T follicular helper cell (primary cell): Measurements from ENCODE around the gene FKBP8.
"Not testable (repeated sequence)": the region's sequence is repeated elsewhere in the genome, so short reads cannot be mapped to it uniquely, and the experiment has no call there.

Source experiments
- DNase-seq: peaks from one replicate; pipeline ENCODE4 v3.0.0-alpha.2; 2020; ENCODE audit warnings: low read depth

The FKBP8 gene

GRCh38 chr19:18558604-18559003 is 15.2 kb upstream of the FKBP8 start:
- DNase-seq = no peak

GRCh38 chr19:18558202-18558555 is 14.8 kb upstream of the FKBP8 start:
- DNase-seq = no peak

GRCh38 chr19:18557411-18558201 is 14.2 kb upstream of the FKBP8 start, which contains the start of gene KXD1:
Gene KXD1 (plus strand): TSS chr19:18557870. CDS start chr19:18562057, 4,187 bp downstream.
- peak; percentile 97 for DNase-seq

- DNase-seq = no peak
Measured at GRCh38 chr19:18551631-18552030, 8.3 kb upstream of the FKBP8 start.

- peak; percentile 71 for DNase-seq
Measured at GRCh38 chr19:18543814-18544475, 572 bp upstream of the FKBP8 start.

GRCh38 chr19:18541992-18542940 is 1.1 kb downstream of the FKBP8 start:
- DNase-seq = no peak

GRCh38 chr19:18541258-18541991 is 1.9 kb downstream of the FKBP8 start:
- DNase-seq = no peak

- DNase-seq = not testable (repeated sequence)
Measured at GRCh38 chr19:18540200-18540599, 3.2 kb downstream of the FKBP8 start.

- no peak for DNase-seq
Measured at GRCh38 chr19:18539372-18539771, 4.0 kb downstream of the FKBP8 start.

- no peak for DNase-seq
Measured at GRCh38 chr19:18538115-18538514, 5.3 kb downstream of the FKBP8 start.

- no peak for DNase-seq
Measured at GRCh38 chr19:18537431-18537830, 5.9 kb downstream of the FKBP8 start.

- no peak for DNase-seq
Measured at GRCh38 chr19:18536475-18536874, 6.9 kb downstream of the FKBP8 start.

- no peak for DNase-seq
Measured at GRCh38 chr19:18533058-18533457, 10.3 kb downstream of the FKBP8 start.

GRCh38 chr19:18532168-18532890 is 11.0 kb downstream of the FKBP8 start:
- DNase-seq = no peak

- no peak for DNase-seq
Measured at GRCh38 chr19:18531485-18531884, 11.9 kb downstream of the FKBP8 start.

- DNase-seq = no peak
Measured at GRCh38 chr19:18529782-18530181, 13.6 kb downstream of the FKBP8 start.

GRCh38 chr19:18526316-18526715 is 17.1 kb downstream of the FKBP8 start:
- DNase-seq = no peak

GRCh38 chr19:18523841-18524240 is 19.5 kb downstream of the FKBP8 start:
- DNase-seq = no peak

GRCh38 chr19:18522862-18523440 is 20.4 kb downstream of the FKBP8 start:
- DNase-seq = not testable (repeated sequence)

GRCh38 chr19:18522124-18522861 is 21.1 kb downstream of the FKBP8 start:
- DNase-seq = peak; percentile 100
